ENCODE data around the gene KIF5B. TPM values are rescaled to one million over a fixed set of nuclear protein-coding genes. Genes with fewer than 3 reads are reported as not detected.
A peak's percentile ranks its signal among the peaks of the same experiment; 100 is the strongest.
"Not testable (repeated sequence)": the region's sequence is repeated elsewhere in the genome, so short reads cannot be mapped to it uniquely, and the experiment has no call there.

The KIF5B gene
- total RNA-seq, 1 donor from 2014 or later, result 160 TPM

DNA sequence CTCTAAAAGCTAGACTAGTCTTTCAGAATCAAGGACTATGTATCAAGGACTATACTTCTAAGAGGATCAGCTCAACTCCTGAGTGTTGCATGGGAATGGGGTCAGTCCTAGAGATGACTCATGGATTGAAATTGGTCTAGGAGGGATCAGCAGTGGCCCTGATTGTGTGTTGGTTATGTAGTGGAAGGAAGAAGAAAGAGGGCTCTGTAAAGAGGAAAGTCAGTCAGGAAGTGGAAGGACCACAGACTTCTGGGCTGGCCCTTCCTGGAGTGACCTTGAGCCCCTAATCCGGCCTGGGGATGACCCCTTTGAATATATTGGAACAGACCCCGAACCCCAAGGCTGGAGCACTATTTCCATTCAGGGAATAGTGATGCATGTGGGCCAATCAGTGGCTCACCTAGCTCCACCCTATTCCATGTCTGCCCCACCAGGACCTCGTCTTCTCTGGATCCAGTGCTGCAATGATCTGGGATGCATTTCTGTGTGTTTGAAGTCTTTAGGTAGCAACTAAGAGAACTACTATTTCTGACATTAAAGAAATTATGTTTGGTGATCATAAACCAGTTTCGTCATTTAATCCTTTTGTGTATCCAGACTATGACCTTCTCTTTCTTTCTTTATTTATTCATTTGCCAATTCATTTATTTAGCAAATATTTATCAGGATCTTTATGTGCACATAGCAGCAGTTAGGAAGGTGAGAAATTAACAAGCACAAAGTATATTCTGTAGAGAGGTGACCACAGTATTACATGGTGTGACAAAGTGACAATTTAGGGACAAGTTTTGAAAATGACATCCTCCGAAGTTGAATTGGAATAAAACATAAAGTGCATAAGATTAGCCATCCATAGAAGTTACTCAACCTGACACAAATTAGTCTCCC, 48.6 kb upstream of the KIF5B start:
- DNase-seq (ENCODE audit: low read depth) (peak; percentile 39), FAIRE-seq (no peak)
- H3K4me3 Mint-ChIP-seq (ENCODE audit: unreplicated experiment), result no peak overlapping the region
- Histone ChIP-seq H3K27me3 (ENCODE audit: insufficient read depth, low read length) (no peaks in the 10 kb centered on the region), H3K9me3 (ENCODE audit: insufficient read depth, low read depth, low read length) (no peaks in the 10 kb centered on the region), H3K9ac (ENCODE audit: low read length) (no peak overlapping the region), H3K4me1 (ENCODE audit: insufficient read depth, low read length) (no peaks in the 10 kb centered on the region), H3K79me2 (ENCODE audit: insufficient read depth, low read length) (no peaks in the 10 kb centered on the region), H3K36me3 (ENCODE audit: insufficient read depth, low read length) (no peaks in the 10 kb centered on the region), H4K20me1 (ENCODE audit: insufficient read depth, low read length) (no peaks in the 10 kb centered on the region), H2AFZ (ENCODE audit: low read depth, low read length) (no peak overlapping the region), H3K27ac (ENCODE audit: low read depth, low read length) (no peak overlapping the region), H3K4me2 (ENCODE audit: low read length) (no peak overlapping the region), H3K4me3 (ENCODE audit: insufficient read depth, low read depth, low read length) (no peak overlapping the region)
- TF ChIP-seq, protein P1, sequence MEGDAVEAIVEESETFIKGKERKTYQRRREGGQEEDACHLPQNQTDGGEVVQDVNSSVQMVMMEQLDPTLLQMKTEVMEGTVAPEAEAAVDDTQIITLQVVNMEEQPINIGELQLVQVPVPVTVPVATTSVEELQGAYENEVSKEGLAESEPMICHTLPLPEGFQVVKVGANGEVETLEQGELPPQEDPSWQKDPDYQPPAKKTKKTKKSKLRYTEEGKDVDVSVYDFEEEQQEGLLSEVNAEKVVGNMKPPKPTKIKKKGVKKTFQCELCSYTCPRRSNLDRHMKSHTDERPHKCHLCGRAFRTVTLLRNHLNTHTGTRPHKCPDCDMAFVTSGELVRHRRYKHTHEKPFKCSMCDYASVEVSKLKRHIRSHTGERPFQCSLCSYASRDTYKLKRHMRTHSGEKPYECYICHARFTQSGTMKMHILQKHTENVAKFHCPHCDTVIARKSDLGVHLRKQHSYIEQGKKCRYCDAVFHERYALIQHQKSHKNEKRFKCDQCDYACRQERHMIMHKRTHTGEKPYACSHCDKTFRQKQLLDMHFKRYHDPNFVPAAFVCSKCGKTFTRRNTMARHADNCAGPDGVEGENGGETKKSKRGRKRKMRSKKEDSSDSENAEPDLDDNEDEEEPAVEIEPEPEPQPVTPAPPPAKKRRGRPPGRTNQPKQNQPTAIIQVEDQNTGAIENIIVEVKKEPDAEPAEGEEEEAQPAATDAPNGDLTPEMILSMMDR (IDR thresholded peaks at IDR 0.05; ENCODE audit: insufficient read depth, low read depth, low read length), result no peak
- TF ChIP-seq EZH2 (IDR thresholded peaks at IDR 0.05; ENCODE audit: insufficient read depth, low read length), result no peak
- H3K27ac Mint-ChIP-seq (ENCODE audit: unreplicated experiment), result no peak overlapping the region
- H3K4me1 Mint-ChIP-seq (ENCODE audit: low read depth, unreplicated experiment), result peaks cover 2% of the 10 kb centered on the region
- no peaks in the 10 kb centered on the region for H3K27me3 Mint-ChIP-seq (ENCODE audit: low read depth, unreplicated experiment)
- peaks cover 4% of the 10 kb centered on the region for H3K9me3 Mint-ChIP-seq (ENCODE audit: unreplicated experiment)
- H3K36me3 Mint-ChIP-seq (ENCODE audit: low read depth, unreplicated experiment), result no peaks in the 10 kb centered on the region

DNA sequence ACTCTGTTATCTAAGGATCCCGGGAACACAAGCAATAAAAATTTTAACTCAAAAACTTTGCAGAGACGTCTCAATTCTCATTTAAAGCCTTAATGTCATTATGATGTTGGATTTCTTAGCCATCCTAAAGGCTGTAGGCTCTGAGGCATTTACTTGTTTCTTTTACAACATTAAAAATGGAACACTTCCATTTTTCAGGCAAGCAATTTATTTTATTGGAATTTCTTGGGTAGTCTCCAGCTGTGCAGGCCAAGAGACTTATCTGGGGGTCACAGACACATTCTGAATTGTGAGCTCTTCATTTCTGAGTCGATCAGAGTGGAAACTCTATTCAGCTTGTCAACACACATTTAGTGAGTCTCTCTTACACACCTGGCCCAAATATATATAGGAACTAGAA, 48.0 kb upstream of the KIF5B start:
- H4K20me1 ChIP-seq (ENCODE audit: insufficient read depth, low read length), result no peaks in the 10 kb centered on the region
- no peaks in the 10 kb centered on the region for H3K36me3 Mint-ChIP-seq (ENCODE audit: low read depth, unreplicated experiment)
- no peak overlapping the region for H3K4me2 ChIP-seq (ENCODE audit: low read length)
- TF ChIP-seq, protein P1 (IDR thresholded peaks at IDR 0.05; ENCODE audit: insufficient read depth, low read depth, low read length), result no peak
- no peak for TF ChIP-seq EZH2 (IDR thresholded peaks at IDR 0.05; ENCODE audit: insufficient read depth, low read length)
- H3K4me1 ChIP-seq (ENCODE audit: insufficient read depth, low read length), result no peaks in the 10 kb centered on the region
- H3K4me3 ChIP-seq (ENCODE audit: insufficient read depth, low read depth, low read length), result no peak overlapping the region
- H2AFZ ChIP-seq (ENCODE audit: low read depth, low read length), result no peak overlapping the region
- H3K27me3 ChIP-seq (ENCODE audit: insufficient read depth, low read length), result no peaks in the 10 kb centered on the region
- peak; percentile 41 for DNase-seq (ENCODE audit: low read depth)
- H3K27ac Mint-ChIP-seq (ENCODE audit: unreplicated experiment), result no peak overlapping the region
- peaks cover 3% of the 10 kb centered on the region for H3K9me3 Mint-ChIP-seq (ENCODE audit: unreplicated experiment)
- no peak overlapping the region for H3K9ac ChIP-seq (ENCODE audit: low read length)
- no peaks in the 10 kb centered on the region for H3K36me3 ChIP-seq (ENCODE audit: insufficient read depth, low read length)
- peaks cover 2% of the 10 kb centered on the region for H3K4me1 Mint-ChIP-seq (ENCODE audit: low read depth, unreplicated experiment)
- FAIRE-seq, result no peak
- H3K9me3 ChIP-seq (ENCODE audit: insufficient read depth, low read depth, low read length), result no peaks in the 10 kb centered on the region
- H3K79me2 ChIP-seq (ENCODE audit: insufficient read depth, low read length), result no peaks in the 10 kb centered on the region
- H3K27me3 Mint-ChIP-seq (ENCODE audit: low read depth, unreplicated experiment), result no peaks in the 10 kb centered on the region
- H3K27ac ChIP-seq (ENCODE audit: low read depth, low read length), result no peak overlapping the region
- H3K4me3 Mint-ChIP-seq (ENCODE audit: unreplicated experiment), result no peak overlapping the region

DNA sequence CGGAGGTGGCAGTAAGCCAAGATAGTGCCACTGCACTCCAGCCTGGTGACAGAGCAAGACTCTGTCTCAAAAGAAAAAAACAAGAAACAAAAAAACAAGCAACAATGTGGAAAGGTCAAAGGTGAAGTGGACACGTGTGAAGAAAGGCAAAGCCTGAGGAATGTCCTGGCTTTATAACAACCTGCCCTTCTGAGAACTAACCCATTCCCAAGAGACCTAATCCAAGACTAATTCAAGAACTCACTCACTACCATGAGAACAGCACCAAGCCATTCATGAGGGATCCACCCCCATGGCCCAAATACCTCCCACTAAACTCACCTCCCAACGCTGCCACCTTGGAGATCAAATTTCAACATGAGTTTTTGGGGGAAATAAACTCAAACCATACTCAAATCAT, 47.5 kb upstream of the KIF5B start:
- no peak overlapping the region for H3K27ac Mint-ChIP-seq (ENCODE audit: unreplicated experiment)
- FAIRE-seq (no peak), DNase-seq (ENCODE audit: low read depth) (peak; percentile 20)
- no peaks in the 10 kb centered on the region for H3K27me3 Mint-ChIP-seq (ENCODE audit: low read depth, unreplicated experiment)
- peaks cover 2% of the 10 kb centered on the region for H3K4me1 Mint-ChIP-seq (ENCODE audit: low read depth, unreplicated experiment)
- Histone ChIP-seq H4K20me1 (ENCODE audit: insufficient read depth, low read length) (no peaks in the 10 kb centered on the region), H3K79me2 (ENCODE audit: insufficient read depth, low read length) (no peaks in the 10 kb centered on the region), H3K27me3 (ENCODE audit: insufficient read depth, low read length) (no peaks in the 10 kb centered on the region), H3K9ac (ENCODE audit: low read length) (no peak overlapping the region), H3K4me3 (ENCODE audit: insufficient read depth, low read depth, low read length) (no peak overlapping the region), H3K9me3 (ENCODE audit: insufficient read depth, low read depth, low read length) (no peaks in the 10 kb centered on the region), H2AFZ (ENCODE audit: low read depth, low read length) (no peak overlapping the region), H3K4me1 (ENCODE audit: insufficient read depth, low read length) (no peaks in the 10 kb centered on the region), H3K4me2 (ENCODE audit: low read length) (no peak overlapping the region), H3K36me3 (ENCODE audit: insufficient read depth, low read length) (no peaks in the 10 kb centered on the region), H3K27ac (ENCODE audit: low read depth, low read length) (no peak overlapping the region)
- no peak for TF ChIP-seq EZH2 (IDR thresholded peaks at IDR 0.05; ENCODE audit: insufficient read depth, low read length)
- TF ChIP-seq, protein P1 (IDR thresholded peaks at IDR 0.05; ENCODE audit: insufficient read depth, low read depth, low read length), result no peak
- H3K36me3 Mint-ChIP-seq (ENCODE audit: low read depth, unreplicated experiment), result no peaks in the 10 kb centered on the region
- peaks cover 7% of the 10 kb centered on the region for H3K9me3 Mint-ChIP-seq (ENCODE audit: unreplicated experiment)
- H3K4me3 Mint-ChIP-seq (ENCODE audit: unreplicated experiment), result no peak overlapping the region

DNA sequence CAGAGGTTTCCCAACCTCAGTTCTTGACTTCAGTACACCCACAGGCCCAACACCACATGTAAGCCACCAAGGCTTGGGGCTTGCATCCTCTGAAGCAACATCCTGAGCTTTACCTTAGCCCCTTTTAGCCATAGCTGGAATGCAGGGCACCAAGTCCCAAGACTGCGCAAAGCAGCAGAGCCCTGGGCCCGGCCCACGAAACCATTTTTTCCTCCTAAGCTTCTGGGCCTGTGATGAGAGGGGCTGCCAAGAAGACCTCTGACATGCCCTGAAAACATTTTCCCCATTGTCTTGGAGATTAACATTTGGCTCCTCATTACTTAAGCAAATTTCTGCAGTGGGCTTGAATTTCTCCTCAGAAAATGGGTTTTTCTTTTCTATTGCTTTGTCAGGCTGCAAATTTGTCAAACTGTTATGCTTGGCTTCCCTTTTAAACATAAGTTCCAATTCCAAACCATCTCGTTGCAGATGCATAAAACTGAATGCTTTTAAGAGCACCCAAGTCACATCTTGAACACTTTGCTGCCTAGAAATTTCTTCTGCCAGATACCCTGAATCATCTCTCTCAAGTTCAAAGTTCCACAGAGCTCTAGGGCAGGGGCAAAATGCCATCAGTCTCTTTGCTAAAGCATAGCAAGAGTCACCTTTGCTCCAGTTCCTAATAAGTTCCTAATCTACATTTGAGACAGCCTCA, 42.5 kb upstream of the KIF5B start:
- H3K4me3 ChIP-seq (ENCODE audit: insufficient read depth, low read depth, low read length); H3K4me1 ChIP-seq (ENCODE audit: insufficient read depth, low read length); H3K79me2 ChIP-seq (ENCODE audit: insufficient read depth, low read length); FAIRE-seq; H3K4me3 Mint-ChIP-seq (ENCODE audit: unreplicated experiment); H3K36me3 ChIP-seq (ENCODE audit: insufficient read depth, low read length); H3K27me3 Mint-ChIP-seq (ENCODE audit: low read depth, unreplicated experiment); H3K9me3 ChIP-seq (ENCODE audit: insufficient read depth, low read depth, low read length); H2AFZ ChIP-seq (ENCODE audit: low read depth, low read length); H3K27ac Mint-ChIP-seq (ENCODE audit: unreplicated experiment); H3K4me1 Mint-ChIP-seq (ENCODE audit: low read depth, unreplicated experiment); H3K27me3 ChIP-seq (ENCODE audit: insufficient read depth, low read length); H3K4me2 ChIP-seq (ENCODE audit: low read length); H3K27ac ChIP-seq (ENCODE audit: low read depth, low read length); H3K9ac ChIP-seq (ENCODE audit: low read length); H3K36me3 Mint-ChIP-seq (ENCODE audit: low read depth, unreplicated experiment); DNase-seq (ENCODE audit: low read depth); H4K20me1 ChIP-seq (ENCODE audit: insufficient read depth, low read length): not testable (repeated sequence)
- H3K9me3 Mint-ChIP-seq (ENCODE audit: unreplicated experiment), result peaks cover 17% of the 10 kb centered on the region

Measured in astrocyte (in vitro differentiated cells and primary cell).